ENCODE measurements around the gene MT1A. TPM values are rescaled to one million over a fixed set of nuclear protein-coding genes. Genes with fewer than 3 reads are reported as not detected.
A peak's percentile ranks its signal among the peaks of the same experiment; 100 is the strongest.

Gene MT1A
- total and polyA plus RNA-seq, 12 donors: 0.71 to 102 (median 3.0) TPM; not detected in 2

- no peaks in the 10 kb centered on the region for H3K27me3 ChIP-seq
- peak; percentile 78 to 89 (median 87) for ATAC-seq
- H3K27ac ChIP-seq: peak within 1 kb of the TSS; percentile 84 to 99 (median 93)
- intact Hi-C loops (cut with DNase I): loop anchor here in 7 of 10 donors (1.0 to 5.0 kb wide), 6 partner anchors 17 to 75 kb away; partner anchors contain the start of genes MT1X (in 6 of the 7) and MT1E (in 1 of the 7)
- no peaks in the 10 kb centered on the region for H3K36me3 ChIP-seq
- WGBS, 2 donors: 4 to 6% methylated on average over 59 to 62 of the region's 62 CpGs
- peak; percentile 94 to 96 for DNase-seq
- H3K4me1 ChIP-seq: peaks cover 25 to 68% (median 60%) of the 10 kb centered on the region in 9 donors
- peak in 1 of 9 donors; percentile 6 for TF ChIP-seq CTCF (IDR thresholded peaks at IDR 0.05)
- H3K9me3 ChIP-seq: no peaks in the 10 kb centered on the region
- H3K4me3 ChIP-seq: peak within 1 kb of the TSS; percentile 52 to 78 (median 72)
Measured at GRCh38 chr16:56608043-56608875, 30.2 kb upstream of the MT1A start, which contains the start of gene MT2A. Gene MT2A (plus strand): TSS chr16:56608584. CDS start chr16:56608656, 72 bp downstream.

- no peaks in the 10 kb centered on the region for H3K27me3 ChIP-seq
- no peaks in the 10 kb centered on the region for H3K9me3 ChIP-seq
- 2 to 9% methylated on average over 21 of the region's 21 CpGs for WGBS, 2 donors
- peak in 3 of 9 donors; percentile 25 to 30 (median 29) for TF ChIP-seq CTCF (IDR thresholded peaks at IDR 0.05)
- DNase-seq (no peak), ATAC-seq (peak in 1 of 8 donors; percentile 6)
- intact Hi-C loops (cut with DNase I): loop anchor here in 7 of 10 donors (1.0 to 5.0 kb wide), 6 partner anchors 16 to 74 kb away; partner anchors contain the start of genes MT1X (in 6 of the 7) and MT1E (in 1 of the 7)
- peaks cover 25 to 68% (median 60%) of the 10 kb centered on the region in 9 donors for H3K4me1 ChIP-seq
- peak overlapping the region; percentile 52 to 78 (median 72) for H3K4me3 ChIP-seq
- no peaks in the 10 kb centered on the region for H3K36me3 ChIP-seq
- peak overlapping the region; percentile 84 to 99 (median 93) for H3K27ac ChIP-seq
Measured at GRCh38 chr16:56608876-56609462, 29.5 kb upstream of the MT1A start.

GRCh38 chr16:56609463-56609921 is 29.0 kb upstream of the MT1A start:
- 2% methylated on average over 6 of the region's 6 CpGs for WGBS, 2 donors
- DNase-seq (peak in 1 of 2 donors; percentile 87), ATAC-seq (peak in 6 of 8 donors; percentile 5 to 39 (median 20))
- Histone ChIP-seq H3K4me3 (peak overlapping the region; percentile 52 to 78 (median 72)), H3K27me3 (no peaks in the 10 kb centered on the region), H3K27ac (peak overlapping the region; percentile 84 to 99 (median 93)), H3K9me3 (no peaks in the 10 kb centered on the region), H3K36me3 (no peaks in the 10 kb centered on the region), H3K4me1 (peaks cover 25 to 68% (median 60%) of the 10 kb centered on the region in 9 donors)
- TF ChIP-seq CTCF (IDR thresholded peaks at IDR 0.05): no peak
- intact Hi-C loops (cut with DNase I): loop anchor here in 7 of 10 donors (2.0 to 5.0 kb wide), 5 partner anchors 15 to 73 kb away; partner anchors contain the start of genes MT1X (in 5 of the 7) and MT1E (in 1 of the 7)
